Amygdala (tissue), 56 donors: ENCODE data around the gene TMEM191C.
"Not testable (repeated sequence)": the region's sequence is repeated elsewhere in the genome, so short reads cannot be mapped to it uniquely, and the experiment has no call there.

ENCODE experiments used
- DNase-seq, 56 donors: peaks; one replicate each; lab custom pipeline; 2025; lab: John Stamatoyannopoulos, UW

Gene TMEM191C

GRCh38 chr22:21445437-21446127 is 21.6 kb upstream of the TMEM191C start:
- no peak for DNase-seq

GRCh38 chr22:21446128-21446826 is 20.9 kb upstream of the TMEM191C start:
- DNase-seq: no peak

GRCh38 chr22:21446827-21447690 is 20.1 kb upstream of the TMEM191C start:
- DNase-seq: no peak

- no peak for DNase-seq
Observed at GRCh38 chr22:21447694-21448402, 19.3 kb upstream of the TMEM191C start.

- no peak for DNase-seq
Observed at GRCh38 chr22:21448627-21449416, 18.4 kb upstream of the TMEM191C start.

- no peak for DNase-seq
Observed at GRCh38 chr22:21449531-21450319, 17.5 kb upstream of the TMEM191C start.

- no peak for DNase-seq
Observed at GRCh38 chr22:21450320-21450831, 16.8 kb upstream of the TMEM191C start.

- DNase-seq: no peak
Observed at GRCh38 chr22:21450858-21451353, 16.3 kb upstream of the TMEM191C start.

- no peak for DNase-seq
Observed at GRCh38 chr22:21451545-21452520, 15.4 kb upstream of the TMEM191C start.

GRCh38 chr22:21452666-21453065 is 14.5 kb upstream of the TMEM191C start:
- not testable (repeated sequence) for DNase-seq

GRCh38 chr22:21454998-21455333 is 12.2 kb upstream of the TMEM191C start:
- not testable (repeated sequence) for DNase-seq

- DNase-seq: no peak
Observed at GRCh38 chr22:21455334-21456089, 11.7 kb upstream of the TMEM191C start.

GRCh38 chr22:21457023-21457787 is 10.0 kb upstream of the TMEM191C start:
- DNase-seq: no peak

GRCh38 chr22:21462672-21463071 is 4.5 kb upstream of the TMEM191C start:
- DNase-seq: not testable (repeated sequence)

GRCh38 chr22:21468194-21469096 is 1.3 kb downstream of the TMEM191C start:
- DNase-seq: not testable (repeated sequence)
